NCI-H2029 treated with DMSO at 0.1 percent for 48 hours (cell line): ENCODE results near the gene TRIM23.
"Not testable (repeated sequence)": the region's sequence is repeated elsewhere in the genome, so short reads cannot be mapped to it uniquely, and the experiment has no call there.

ENCODE experiments used
- DNase-seq: peaks from one replicate; lab custom pipeline; 2025; lab: John Stamatoyannopoulos, UW

The TRIM23 gene

GRCh38 chr5:65624025-65624570 lies at the start of gene TRIM23:
TSS of gene TRIM23 (minus strand) at chr5:65624333. CDS start at chr5:65624274, 59 bp downstream.
- peak; percentile 91 for DNase-seq

DNA sequence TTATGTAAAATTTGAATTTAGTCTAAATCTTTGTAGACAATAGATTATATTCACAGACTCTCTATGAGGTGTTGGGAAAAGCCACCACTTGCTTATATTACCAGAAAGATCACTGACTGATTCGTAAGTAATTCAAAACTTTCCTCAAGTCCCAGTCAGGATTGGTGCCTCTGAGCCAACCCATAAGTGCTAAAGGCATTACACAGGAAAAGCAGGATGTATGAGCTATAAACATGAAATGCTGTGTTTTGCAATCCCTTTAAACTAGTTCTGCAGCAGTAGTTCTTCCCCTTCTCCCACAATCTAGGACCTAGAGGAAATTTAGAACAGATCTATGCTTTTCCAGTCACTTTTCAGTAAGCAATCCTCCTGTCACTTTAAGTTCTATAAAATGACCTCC lies 48.7 kb upstream of the TRIM23 start:
- no peak for DNase-seq

DNA sequence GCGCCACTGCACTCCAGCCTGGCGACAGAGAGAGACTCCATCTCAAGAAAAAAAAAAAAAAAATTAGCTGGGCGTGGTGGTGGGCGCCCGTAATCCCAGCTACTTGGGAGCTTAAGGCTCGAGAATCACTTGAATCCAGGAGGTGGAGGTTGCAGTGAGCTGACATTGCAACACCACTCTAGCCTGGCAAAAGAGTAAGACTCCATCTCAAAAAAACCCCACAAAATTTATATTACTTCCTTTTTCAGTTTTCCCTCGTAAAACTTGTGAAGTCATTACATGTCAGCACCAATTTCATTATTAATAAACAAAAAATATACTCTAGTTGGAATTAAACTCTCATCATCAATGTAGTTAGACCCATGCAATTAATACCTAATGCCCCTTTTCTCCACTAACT lies 44.6 kb upstream of the TRIM23 start:
- no peak for DNase-seq

GRCh38 chr5:65663804-65664521 lies 39.8 kb upstream of the TRIM23 start:
- DNase-seq, result no peak

- DNase-seq, result no peak
Observed at GRCh38 chr5:65654713-65655112, 30.6 kb upstream of the TRIM23 start.

DNA sequence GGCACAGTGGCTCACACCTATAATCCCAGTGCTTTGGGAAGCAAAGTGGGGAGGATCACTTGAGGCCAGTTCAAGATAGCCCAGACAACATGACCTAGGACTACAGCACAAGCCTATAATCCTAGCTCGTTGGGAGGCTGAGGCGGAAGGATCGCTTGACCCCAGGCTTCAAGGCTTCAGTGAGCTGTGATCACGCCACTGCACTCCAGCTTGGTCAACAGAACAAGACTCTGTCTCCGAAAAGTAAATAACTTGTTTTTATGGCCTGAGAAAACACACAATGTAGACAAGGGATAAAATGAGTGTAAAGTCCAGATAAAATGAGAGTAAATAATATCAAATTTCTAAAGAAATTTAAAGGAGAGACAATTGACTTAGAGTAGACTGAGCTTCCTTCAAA lies 27.0 kb upstream of the TRIM23 start:
- DNase-seq, result no peak

- DNase-seq, result no peak
Observed at GRCh38 chr5:65647941-65648340, 23.8 kb upstream of the TRIM23 start.

- DNase-seq, result no peak
Observed at GRCh38 chr5:65646938-65647337, 22.8 kb upstream of the TRIM23 start.

- no peak for DNase-seq
Observed at GRCh38 chr5:65640240-65640639, 16.1 kb upstream of the TRIM23 start.

DNA sequence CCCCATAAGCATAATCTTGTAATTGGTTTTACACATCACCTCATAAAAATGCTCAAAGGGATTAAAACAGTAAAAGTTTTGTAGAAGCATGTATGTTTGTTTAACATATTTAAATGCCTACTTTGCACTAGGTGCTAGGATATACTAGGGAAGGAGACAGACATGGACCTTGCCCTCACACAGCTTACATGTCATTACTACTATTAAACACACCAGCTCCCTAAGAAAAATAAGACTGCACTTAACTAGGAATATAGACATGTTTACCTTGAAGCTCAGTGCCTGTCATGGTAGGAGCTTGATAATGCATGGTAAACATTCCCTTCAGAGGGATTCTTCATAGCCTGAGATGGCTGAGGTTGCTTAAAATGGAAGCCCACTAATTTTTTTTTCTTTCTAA lies 6.8 kb upstream of the TRIM23 start:
- no peak for DNase-seq

DNA sequence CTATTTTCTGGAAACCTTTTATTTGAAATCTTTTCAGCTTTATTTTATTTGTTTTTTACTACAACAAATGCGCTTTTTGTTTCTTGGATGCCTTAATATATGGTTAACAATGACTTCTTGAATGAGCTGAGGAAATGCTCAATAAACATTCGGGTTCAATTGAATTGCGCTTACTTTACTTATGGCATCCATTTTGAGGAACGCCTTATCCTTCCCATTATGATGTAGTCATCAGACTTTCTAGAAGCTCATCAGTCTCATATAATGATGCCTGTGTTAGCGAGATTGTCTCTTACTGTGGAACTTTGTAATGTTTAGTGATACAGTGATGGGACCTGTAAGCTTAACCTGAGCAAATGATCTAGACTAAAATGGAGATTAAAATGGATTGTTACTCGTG lies 1.6 kb upstream of the TRIM23 start:
- DNase-seq, result no peak

DNA sequence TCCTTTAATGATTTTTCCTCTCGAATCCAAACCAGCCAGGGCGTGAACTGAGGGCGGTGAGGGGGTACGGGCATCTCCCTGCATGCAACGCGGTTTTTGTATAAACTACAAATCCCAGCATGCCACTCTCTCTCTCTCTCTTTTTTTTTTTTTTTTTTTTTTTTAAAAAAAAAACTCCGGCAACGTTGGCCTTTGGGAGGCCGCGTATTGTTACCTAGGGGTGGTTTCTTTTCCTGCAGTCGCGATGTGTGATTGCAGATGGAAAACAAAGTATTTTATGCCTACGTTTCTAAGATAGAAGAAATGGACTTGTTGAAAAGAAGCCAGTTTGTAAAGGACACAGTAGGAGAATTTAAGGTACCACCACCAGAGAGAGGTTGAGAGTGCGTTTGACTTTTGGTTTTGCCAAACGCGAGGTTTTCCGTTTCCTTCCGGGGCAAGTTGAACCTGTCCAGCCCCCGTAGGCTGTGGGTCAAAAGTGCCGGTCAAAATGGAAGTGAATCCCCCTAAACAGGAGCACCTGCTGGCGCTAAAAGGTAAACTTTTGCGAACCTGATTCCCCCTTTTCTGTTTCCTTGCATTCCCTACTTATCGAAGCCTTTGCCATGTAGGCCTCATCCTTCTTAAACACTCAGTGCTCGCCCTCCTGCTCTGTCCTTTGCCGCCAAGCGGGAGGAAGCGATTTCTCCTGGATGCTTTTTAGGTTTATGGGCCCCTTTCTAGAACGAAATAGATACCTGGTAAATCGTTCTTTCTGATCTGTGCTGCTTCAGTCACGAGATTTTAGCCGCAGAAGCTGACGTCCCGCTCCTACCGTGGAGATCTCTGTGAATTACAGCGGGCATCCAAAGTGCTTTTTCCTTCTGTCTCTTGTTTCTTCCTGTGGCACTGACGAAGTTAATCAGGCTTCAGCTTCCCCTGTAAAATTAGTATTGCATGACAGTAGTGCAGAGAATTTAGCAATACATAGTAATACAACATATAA lies 730 bp upstream of the TRIM23 start, which contains the start of the genes SHLD3 and TRAPPC13:
SHLD3 (plus strand) TSS at position 457 of the 985 bp plus-strand sequence. CDS start 4,561 bp downstream, outside the sequence.
TRAPPC13 (plus strand) TSS at position 457 of the 985 bp plus-strand sequence; CDS start at position 491, 34 bp downstream.
- DNase-seq, result peak; percentile 96

DNA sequence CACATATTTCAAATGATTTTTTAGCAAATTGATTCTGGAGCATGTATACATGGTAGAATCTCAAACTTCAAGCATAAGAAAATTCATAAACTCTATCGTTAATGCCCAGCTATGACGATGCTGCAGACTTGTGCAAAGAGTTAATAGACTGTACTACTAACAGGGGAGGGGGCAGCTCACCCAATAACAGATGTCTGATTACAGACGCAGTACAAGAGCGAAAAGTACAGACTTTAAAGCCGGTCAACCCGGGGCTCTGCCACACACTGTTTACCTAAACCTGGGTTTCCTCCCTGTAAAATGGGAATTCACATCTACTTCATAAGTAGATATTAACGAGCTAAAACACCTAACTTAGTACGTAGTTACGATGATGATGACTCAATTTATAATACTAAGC lies 651 bp downstream of the TRIM23 start:
- no peak for DNase-seq

DNA sequence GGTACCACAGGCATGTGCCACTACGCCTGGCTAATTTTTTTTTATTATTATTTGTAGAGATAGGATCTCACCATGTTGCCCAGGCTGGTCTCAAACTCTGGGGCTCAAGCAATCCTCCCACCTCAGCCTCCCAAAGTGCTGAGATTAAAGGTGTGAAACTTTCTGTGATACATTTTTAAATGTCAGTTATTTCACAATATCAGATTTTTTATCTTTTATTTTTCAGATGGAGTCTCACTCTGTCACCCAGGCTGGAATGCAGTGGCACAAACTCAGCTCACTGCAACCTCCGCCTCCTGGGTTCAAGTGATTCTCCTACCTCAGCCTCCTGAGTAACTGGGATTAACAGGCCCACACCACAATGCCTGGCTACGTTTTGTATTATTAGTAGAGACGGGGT lies 2.2 kb downstream of the TRIM23 start:
- DNase-seq, result not testable (repeated sequence)

DNA sequence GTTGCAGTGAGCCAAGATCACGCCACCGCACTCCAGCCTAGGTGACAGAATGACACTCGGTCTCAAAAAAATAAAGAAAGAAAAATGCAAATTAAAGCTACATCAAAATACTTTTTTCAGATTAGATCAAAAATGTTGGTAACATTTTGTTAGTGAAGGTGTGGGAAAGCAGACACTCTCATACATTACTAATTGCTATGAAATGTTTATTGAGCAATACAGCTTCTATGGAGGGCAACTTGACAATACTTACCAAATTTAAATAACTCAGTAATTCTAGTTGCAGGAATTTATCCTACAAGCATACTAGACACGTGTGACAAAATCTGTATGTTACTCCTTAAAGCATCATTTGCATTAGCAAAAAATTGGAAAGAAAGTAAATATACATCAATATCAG lies 4.1 kb downstream of the TRIM23 start:
- no peak for DNase-seq

DNA sequence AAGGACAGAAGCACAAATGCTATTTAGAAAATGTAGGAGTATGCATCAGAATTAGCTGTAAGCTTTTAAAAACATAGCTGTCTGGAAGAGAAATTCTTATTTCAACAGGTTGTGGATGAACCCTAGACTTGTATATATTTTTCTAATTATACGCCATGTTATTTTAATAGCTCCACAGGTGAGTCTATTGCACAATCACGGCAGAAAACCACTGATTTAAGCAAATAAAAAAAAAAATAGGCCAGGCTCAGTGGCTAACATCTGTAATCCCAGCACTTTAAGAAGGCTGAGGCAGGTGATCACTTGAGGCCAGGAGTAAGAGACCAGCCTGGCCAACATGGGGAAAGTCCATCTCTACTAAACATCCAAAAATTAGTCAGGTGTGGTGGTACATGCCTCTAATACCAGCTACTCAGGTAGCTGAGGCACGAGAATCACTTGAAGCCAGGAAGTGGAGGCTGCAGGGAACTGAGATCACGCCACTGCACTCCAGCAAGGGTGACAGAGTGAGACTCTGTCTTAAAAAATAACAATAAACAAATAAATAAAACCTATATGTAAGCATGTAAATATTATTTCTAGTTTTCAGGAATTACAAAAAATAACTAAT lies 11.7 kb downstream of the TRIM23 start:
- no peak for DNase-seq

DNA sequence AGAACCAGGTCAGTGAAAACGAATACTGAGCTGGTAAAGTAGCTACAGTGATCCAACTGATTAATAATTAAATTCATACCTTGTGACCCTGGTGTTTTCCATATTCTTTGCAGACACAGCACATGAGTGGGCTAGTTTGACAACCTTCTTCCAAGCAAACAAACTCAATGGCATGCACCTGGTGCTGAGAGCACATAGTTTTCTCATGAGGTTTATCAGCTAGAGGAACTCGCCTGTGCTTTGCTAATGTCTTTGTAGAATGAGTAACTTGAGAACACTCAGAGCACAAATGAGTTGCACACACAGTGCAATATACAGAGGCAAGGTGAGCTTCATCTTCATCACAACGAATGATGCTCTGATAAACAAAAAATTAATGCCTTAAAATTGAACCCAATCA lies 12.6 kb downstream of the TRIM23 start:
- peak; percentile 71 for DNase-seq

DNA sequence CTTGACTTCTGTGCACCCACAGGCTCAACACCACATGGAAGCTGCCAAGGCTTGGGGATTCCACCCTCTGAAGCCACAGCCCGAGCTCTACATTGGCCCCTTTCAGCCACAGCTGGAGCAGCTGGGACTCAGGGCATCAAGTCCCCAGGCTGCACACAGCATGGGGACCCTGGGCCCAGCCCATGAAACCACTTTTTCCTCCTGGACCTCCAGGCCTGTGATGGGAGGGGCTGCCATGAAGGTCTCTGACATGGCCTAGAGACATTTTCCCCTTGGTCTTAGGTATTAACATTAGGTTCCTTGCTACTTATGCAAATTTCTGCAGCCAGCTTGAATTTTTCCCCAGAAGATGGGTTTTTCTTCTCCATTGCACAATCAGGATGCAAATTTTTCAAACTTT lies 22.4 kb downstream of the TRIM23 start:
- DNase-seq, result not testable (repeated sequence)

- no peak for DNase-seq
Observed at GRCh38 chr5:65588694-65589093, 35.4 kb downstream of the TRIM23 start.

DNA sequence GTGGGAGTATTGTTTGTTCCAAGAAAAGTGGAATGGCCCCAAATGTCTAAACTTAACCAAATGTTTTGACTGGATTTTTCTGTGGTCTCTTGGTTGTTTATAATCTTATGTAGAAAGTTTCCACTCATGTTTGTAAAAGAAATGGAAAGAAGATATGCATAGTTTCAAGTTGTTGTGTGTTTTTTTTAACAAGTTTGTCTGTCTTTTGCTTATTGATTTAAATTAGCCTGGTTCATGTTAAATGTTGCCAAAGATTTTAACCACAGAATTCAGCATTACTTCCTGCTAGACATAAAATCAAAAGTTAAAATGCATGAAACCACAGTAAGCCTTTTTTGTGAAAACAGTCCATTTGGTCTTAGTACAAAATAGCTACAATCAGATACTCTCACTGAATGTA lies 47.0 kb downstream of the TRIM23 start:
- DNase-seq, result no peak

DNA sequence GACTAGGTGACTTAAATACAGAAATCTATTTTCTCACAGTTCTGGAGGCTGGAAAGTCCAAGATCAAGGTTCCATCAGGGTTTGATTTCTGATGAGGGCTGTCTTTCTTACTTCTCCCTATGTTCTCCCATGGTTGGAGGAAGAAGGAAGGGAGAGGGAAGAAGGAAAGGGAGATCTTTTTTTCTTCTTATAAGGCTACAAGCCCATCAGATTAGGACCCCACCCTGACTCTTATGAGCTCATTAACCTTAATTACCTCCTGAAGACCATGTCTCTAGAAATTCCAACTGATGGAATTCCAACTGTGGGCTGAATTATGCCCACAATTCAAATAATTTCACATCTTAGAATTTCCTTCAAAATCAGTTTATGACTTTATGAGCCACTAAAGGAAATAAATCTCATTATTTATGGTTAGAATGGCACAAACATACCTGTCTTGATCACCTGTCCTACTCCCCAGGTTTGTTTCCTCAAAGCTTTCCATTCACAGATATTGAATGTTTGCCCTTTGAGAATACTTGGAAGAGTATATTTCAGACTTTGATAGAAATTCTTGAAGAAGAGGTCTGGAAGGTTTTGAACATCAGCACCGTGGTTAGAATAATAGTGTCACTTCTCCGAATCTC lies 53.4 kb downstream of the TRIM23 start:
- DNase-seq, result no peak

GRCh38 chr5:65566505-65566904 lies 57.6 kb downstream of the TRIM23 start:
- DNase-seq, result no peak
